ENCODE data around the gene SFT2D3.

The SFT2D3 gene

GRCh38 chr2:127664895-127665225 lies 36.4 kb upstream of the SFT2D3 start:
- no peak for DNase-seq

GRCh38 chr2:127665267-127665893 lies 35.9 kb upstream of the SFT2D3 start:
- DNase-seq = no peak

- DNase-seq = no peak
Observed at GRCh38 chr2:127669056-127669455, 32.2 kb upstream of the SFT2D3 start.

GRCh38 chr2:127670055-127670956 lies 31.0 kb upstream of the SFT2D3 start:
- DNase-seq = no peak

GRCh38 chr2:127670957-127671290 lies 30.4 kb upstream of the SFT2D3 start:
- DNase-seq = no peak

- DNase-seq = no peak
Observed at GRCh38 chr2:127671557-127672302, 29.6 kb upstream of the SFT2D3 start.

GRCh38 chr2:127672341-127673224 lies 28.7 kb upstream of the SFT2D3 start:
- DNase-seq = no peak

- no peak for DNase-seq
Observed at GRCh38 chr2:127673291-127674069, 27.8 kb upstream of the SFT2D3 start.

- DNase-seq = peak; percentile 18 to 20
Observed at GRCh38 chr2:127674241-127675209, 26.8 kb upstream of the SFT2D3 start.

- no peak for DNase-seq
Observed at GRCh38 chr2:127675331-127676261, 25.7 kb upstream of the SFT2D3 start, which contains the start of gene LIMS2. Gene LIMS2, minus strand, starts transcription at chr2:127675530. Its CDS starts 506 bp downstream, at chr2:127675024.

GRCh38 chr2:127676906-127677305 lies 24.4 kb upstream of the SFT2D3 start:
- DNase-seq = no peak

GRCh38 chr2:127678531-127678930 lies 22.8 kb upstream of the SFT2D3 start:
- no peak for DNase-seq

GRCh38 chr2:127678991-127679390 lies 22.3 kb upstream of the SFT2D3 start:
- no peak for DNase-seq

- DNase-seq = no peak
Observed at GRCh38 chr2:127679680-127680361, 21.5 kb upstream of the SFT2D3 start.

- DNase-seq = no peak
Observed at GRCh38 chr2:127680706-127681287, 20.5 kb upstream of the SFT2D3 start.

GRCh38 chr2:127681288-127681804 lies 20.0 kb upstream of the SFT2D3 start:
- DNase-seq = no peak

GRCh38 chr2:127681976-127682857 lies 19.1 kb upstream of the SFT2D3 start:
- no peak for DNase-seq

All from activated CD4-positive, alpha-beta T cell treated with anti-CD3 and anti-CD28 coated beads, Interleukin-2, amount 50 U/mL, for 48 hours (primary cell).